ENCODE results near the gene CCDC8.

GRCh38 chr19:46453661-46454060 lies 40.3 kb upstream of the CCDC8 start:
- TF ChIP-seq, protein P1, sequence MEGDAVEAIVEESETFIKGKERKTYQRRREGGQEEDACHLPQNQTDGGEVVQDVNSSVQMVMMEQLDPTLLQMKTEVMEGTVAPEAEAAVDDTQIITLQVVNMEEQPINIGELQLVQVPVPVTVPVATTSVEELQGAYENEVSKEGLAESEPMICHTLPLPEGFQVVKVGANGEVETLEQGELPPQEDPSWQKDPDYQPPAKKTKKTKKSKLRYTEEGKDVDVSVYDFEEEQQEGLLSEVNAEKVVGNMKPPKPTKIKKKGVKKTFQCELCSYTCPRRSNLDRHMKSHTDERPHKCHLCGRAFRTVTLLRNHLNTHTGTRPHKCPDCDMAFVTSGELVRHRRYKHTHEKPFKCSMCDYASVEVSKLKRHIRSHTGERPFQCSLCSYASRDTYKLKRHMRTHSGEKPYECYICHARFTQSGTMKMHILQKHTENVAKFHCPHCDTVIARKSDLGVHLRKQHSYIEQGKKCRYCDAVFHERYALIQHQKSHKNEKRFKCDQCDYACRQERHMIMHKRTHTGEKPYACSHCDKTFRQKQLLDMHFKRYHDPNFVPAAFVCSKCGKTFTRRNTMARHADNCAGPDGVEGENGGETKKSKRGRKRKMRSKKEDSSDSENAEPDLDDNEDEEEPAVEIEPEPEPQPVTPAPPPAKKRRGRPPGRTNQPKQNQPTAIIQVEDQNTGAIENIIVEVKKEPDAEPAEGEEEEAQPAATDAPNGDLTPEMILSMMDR (IDR thresholded peaks at IDR 0.05), result no peak
- TF ChIP-seq POLR2A (IDR thresholded peaks at IDR 0.05), result no peak
